ENCODE data around the gene RUSF1. TPM values are rescaled to one million over a fixed set of nuclear protein-coding genes. Genes with fewer than 3 reads are reported as not detected.

RUSF1 gene
- total and polyA plus RNA-seq, 10 of the 15 experiments (the other 5 are each of a cell fraction or from before 2014, with no cell fraction given) = 0.20 to 46.3 (median 29.7) TPM

DNA sequence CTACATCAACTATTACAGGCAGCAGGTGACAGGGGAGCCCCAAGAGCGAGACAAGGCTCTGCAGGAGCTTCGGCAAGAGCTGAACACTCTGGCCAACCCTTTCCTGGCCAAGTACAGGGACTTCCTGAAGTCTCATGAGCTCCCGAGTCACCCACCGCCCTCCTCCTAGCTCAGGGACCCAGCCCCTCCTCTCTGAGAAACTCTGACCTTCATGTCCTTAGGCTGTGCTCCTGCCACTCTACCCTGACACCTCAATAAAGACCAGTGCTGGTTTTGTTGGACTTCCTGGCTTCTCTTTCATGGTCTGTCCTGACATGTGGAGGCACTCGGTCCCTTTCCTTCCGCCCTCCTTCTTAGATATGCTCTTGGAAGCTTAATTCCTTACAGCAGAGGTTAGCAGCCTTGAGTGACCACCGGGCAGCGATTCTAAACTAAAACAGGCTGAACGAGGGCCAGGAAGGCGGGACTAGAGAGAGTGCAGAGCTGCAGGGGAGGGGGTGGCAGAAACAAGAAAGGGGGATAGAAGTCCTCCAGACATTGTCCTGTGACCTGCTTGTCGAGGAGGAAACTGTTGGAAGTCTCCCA, 20.4 kb upstream of the RUSF1 start (continued):
- TF ChIP-seq, protein P1, sequence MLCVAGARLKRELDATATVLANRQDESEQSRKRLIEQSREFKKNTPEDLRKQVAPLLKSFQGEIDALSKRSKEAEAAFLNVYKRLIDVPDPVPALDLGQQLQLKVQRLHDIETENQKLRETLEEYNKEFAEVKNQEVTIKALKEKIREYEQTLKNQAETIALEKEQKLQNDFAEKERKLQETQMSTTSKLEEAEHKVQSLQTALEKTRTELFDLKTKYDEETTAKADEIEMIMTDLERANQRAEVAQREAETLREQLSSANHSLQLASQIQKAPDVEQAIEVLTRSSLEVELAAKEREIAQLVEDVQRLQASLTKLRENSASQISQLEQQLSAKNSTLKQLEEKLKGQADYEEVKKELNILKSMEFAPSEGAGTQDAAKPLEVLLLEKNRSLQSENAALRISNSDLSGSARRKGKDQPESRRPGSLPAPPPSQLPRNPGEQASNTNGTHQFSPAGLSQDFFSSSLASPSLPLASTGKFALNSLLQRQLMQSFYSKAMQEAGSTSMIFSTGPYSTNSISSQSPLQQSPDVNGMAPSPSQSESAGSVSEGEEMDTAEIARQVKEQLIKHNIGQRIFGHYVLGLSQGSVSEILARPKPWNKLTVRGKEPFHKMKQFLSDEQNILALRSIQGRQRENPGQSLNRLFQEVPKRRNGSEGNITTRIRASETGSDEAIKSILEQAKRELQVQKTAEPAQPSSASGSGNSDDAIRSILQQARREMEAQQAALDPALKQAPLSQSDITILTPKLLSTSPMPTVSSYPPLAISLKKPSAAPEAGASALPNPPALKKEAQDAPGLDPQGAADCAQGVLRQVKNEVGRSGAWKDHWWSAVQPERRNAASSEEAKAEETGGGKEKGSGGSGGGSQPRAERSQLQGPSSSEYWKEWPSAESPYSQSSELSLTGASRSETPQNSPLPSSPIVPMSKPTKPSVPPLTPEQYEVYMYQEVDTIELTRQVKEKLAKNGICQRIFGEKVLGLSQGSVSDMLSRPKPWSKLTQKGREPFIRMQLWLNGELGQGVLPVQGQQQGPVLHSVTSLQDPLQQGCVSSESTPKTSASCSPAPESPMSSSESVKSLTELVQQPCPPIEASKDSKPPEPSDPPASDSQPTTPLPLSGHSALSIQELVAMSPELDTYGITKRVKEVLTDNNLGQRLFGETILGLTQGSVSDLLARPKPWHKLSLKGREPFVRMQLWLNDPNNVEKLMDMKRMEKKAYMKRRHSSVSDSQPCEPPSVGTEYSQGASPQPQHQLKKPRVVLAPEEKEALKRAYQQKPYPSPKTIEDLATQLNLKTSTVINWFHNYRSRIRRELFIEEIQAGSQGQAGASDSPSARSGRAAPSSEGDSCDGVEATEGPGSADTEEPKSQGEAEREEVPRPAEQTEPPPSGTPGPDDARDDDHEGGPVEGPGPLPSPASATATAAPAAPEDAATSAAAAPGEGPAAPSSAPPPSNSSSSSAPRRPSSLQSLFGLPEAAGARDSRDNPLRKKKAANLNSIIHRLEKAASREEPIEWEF (IDR thresholded peaks at IDR 0.05; ENCODE audit: insufficient replicate concordance, low read depth, low read length) = no peak
- no peak for TF ChIP-seq MAX (IDR thresholded peaks at IDR 0.05; ENCODE audit: low read depth, low read length)

DNA sequence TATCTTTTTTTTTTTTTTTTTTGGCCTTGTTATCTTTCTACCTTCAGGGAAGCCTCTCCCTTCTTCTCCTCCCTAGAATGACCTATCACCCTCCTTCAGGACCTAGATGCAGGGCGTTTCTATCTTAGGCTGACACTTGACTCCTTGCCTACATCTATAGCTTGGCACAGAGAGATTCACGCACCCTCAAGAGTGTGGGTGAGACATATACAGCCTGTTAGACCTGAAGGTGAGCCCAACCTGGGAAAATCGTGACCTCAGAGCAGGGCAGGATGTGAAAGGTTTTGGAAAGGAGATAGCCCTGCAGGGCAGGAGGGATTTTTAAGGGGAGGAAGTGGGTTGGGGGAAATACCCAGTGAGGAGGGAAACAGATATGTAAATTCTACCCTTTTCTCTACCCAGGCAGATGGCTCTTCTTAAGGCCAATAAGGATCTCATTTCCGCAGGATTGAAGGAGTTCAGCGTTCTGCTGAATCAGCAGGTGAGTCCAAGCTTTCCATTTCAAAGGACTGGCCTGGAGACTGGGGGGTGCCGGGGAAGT, 19.6 kb upstream of the RUSF1 start, which contains the start of gene AHSP:
AHSP (plus strand) TSS at position 167 of the 541 bp plus-strand sequence; CDS start at position 407, 240 bp downstream.
- no peak within 1 kb of the TSS for H3K4me3 ChIP-seq
- no peaks in the 10 kb centered on the region for H3K4me1 ChIP-seq (ENCODE audit: control insufficient read depth, insufficient read depth, low read length)
- ChIA-PET CTCF (no interaction called here), POLR2A (no interaction called here), RAD21 (ENCODE audit: unreplicated experiment) (no interaction called here), SMC1A (ENCODE audit: uncharacterized antibody, unreplicated experiment) (no interaction called here)
- FAIRE-seq (no peak), ATAC-seq (no peak), DNase-seq (ENCODE audit: low read depth, low spot score) (no peak)
- no peak within 1 kb of the TSS for H3K4me2 ChIP-seq (ENCODE audit: control insufficient read depth, insufficient read depth)
- in situ Hi-C loops (cut with MboI) = no loop called here
- H3K9me3 ChIP-seq (replicated peaks; ENCODE audit: control insufficient read depth, insufficient read depth, low read length) = no peaks in the 10 kb centered on the region; the same call in 2 of the 3 replicates
- H3K27ac ChIP-seq (ENCODE audit: control insufficient read depth, insufficient read depth) = no peak within 1 kb of the TSS
- no peaks in the 10 kb centered on the region for H3K27me3 ChIP-seq (replicated peaks in 1 of 2; ENCODE audit: control insufficient read depth in 2 of 2, insufficient read depth in 2 of 2, low read length in 1 of 2)
- H3K79me2 ChIP-seq (ENCODE audit: control insufficient read depth, insufficient read depth, low read length) = no peaks in the 10 kb centered on the region
- intact Hi-C loops (cut with micrococcal nuclease; ENCODE audit: unreplicated experiment) = no loop called here
- no peaks in the 10 kb centered on the region for H3K36me3 ChIP-seq (ENCODE audit: control insufficient read depth in 2 of 2, insufficient read depth in 2 of 2, low read length in 1 of 2)
- 16% methylated on average over 6 of the region's 6 CpGs for WGBS (ENCODE audit: insufficient coverage, insufficient replicate concordance, low lambda C conversion rate, missing lambda C conversion rate)
- no peak within 1 kb of the TSS for H2AFZ ChIP-seq (ENCODE audit: control insufficient read depth, low read depth, low read length)
- no peak within 1 kb of the TSS for H3K9ac ChIP-seq (ENCODE audit: control insufficient read depth, insufficient read depth, low read length)
- H4K20me1 ChIP-seq (ENCODE audit: control insufficient read depth, insufficient read depth) = no peaks in the 10 kb centered on the region
- BruUV-seq (replicated peaks) = no TSS peak
- TF ChIP-seq MTA3 (IDR thresholded peaks at IDR 0.05; ENCODE audit: borderline replicate concordance, low read length) (no peak), EZH2 (IDR thresholded peaks at IDR 0.05; ENCODE audit: borderline replicate concordance, control insufficient read depth, low read depth, low read length) (no peak), POLR2A (IDR thresholded peaks at IDR 0.05; ENCODE audit: low read depth, low read length) (no peak)
- TF ChIP-seq, protein P1 (IDR thresholded peaks at IDR 0.05; ENCODE audit: insufficient replicate concordance, low read depth, low read length) = no peak

Measured in GM12878 (cell line).